ENCODE measurements around the gene TYMS. TPM values are rescaled to one million over a fixed set of nuclear protein-coding genes. Genes with fewer than 3 reads are reported as not detected.

Gene TYMS
- total and polyA plus RNA-seq, 12 donors = 0.32 to 19.2 (median 3.8) TPM; not detected in 1

GRCh38 chr18:706405-706804 is 49.0 kb downstream of the TYMS start:
- TF ChIP-seq POLR2A (IDR thresholded peaks at IDR 0.05) = no peak
- no peak for TF ChIP-seq CTCF (IDR thresholded peaks at IDR 0.05)
- H3K27ac ChIP-seq = no peak overlapping the region

GRCh38 chr18:708096-708495 is 50.6 kb downstream of the TYMS start:
- peaks cover 4 to 7% of the 10 kb centered on the region in 2 donors for H3K4me1 ChIP-seq (replicated peaks in 1 of 2)
- H3K27me3 ChIP-seq = no peaks in the 10 kb centered on the region
- H3K9me3 ChIP-seq (replicated peaks in 1 of 3) = no peaks in the 10 kb centered on the region
- peaks cover 0 to 12% of the 10 kb centered on the region in 2 donors for H3K36me3 ChIP-seq (replicated peaks in 1 of 2)
- TF ChIP-seq POLR2A (IDR thresholded peaks at IDR 0.05) (no peak), CTCF (IDR thresholded peaks at IDR 0.05) (no peak)
- H3K4me3 ChIP-seq = no peak overlapping the region
- WGBS, 4 donors = 92 to 99% (median 97%) methylated on average over 6 to 10 of the region's 10 CpGs
- DNase-seq = no peak
- H3K27ac ChIP-seq = no peak overlapping the region
- intact Hi-C loops (cut with DNase I) = no loop called here

More at GRCh38 chr18:706405-706804, 49.0 kb downstream of the TYMS start:
- Histone ChIP-seq H3K4me1 (replicated peaks in 1 of 2) (peaks cover 6 to 16% of the 10 kb centered on the region in 2 donors), H3K36me3 (replicated peaks in 1 of 2) (peaks cover 0 to 12% of the 10 kb centered on the region in 2 donors), H3K27me3 (no peaks in the 10 kb centered on the region), H3K9me3 (replicated peaks in 1 of 3) (no peaks in the 10 kb centered on the region), H3K4me3 (no peak overlapping the region)
- 85 to 95% (median 93%) methylated on average over 8 of the region's 8 CpGs for WGBS, 4 donors
- intact Hi-C loops (cut with DNase I) = no loop called here
- no peak for DNase-seq

- no peaks in the 10 kb centered on the region for H3K9me3 ChIP-seq (replicated peaks in 1 of 3)
- TF ChIP-seq CTCF (IDR thresholded peaks at IDR 0.05) = no peak
- TF ChIP-seq POLR2A (IDR thresholded peaks at IDR 0.05) = no peak
- WGBS, 4 donors = 82 to 94% (median 90%) methylated on average over 1 of the region's 1 CpG
- no peak for DNase-seq
- no peak overlapping the region for H3K4me3 ChIP-seq
- H3K36me3 ChIP-seq (replicated peaks in 1 of 2) = peaks cover 0 to 9% of the 10 kb centered on the region in 2 donors
- H3K4me1 ChIP-seq (replicated peaks in 1 of 2) = peaks cover 0 to 3% of the 10 kb centered on the region in 2 donors
- no peaks in the 10 kb centered on the region for H3K27me3 ChIP-seq
- no peak overlapping the region for H3K27ac ChIP-seq
- intact Hi-C loops (cut with DNase I) = no loop called here
Observed at GRCh38 chr18:709771-710170, 52.3 kb downstream of the TYMS start.

- H3K4me1 ChIP-seq (replicated peaks in 1 of 2) = peaks cover 0 to 3% of the 10 kb centered on the region in 2 donors
- DNase-seq = no peak
- H3K27ac ChIP-seq = peak overlapping the region in 1 of 5 donors; percentile 92
- TF ChIP-seq CTCF (IDR thresholded peaks at IDR 0.05) (no peak), POLR2A (IDR thresholded peaks at IDR 0.05) (no peak)
- WGBS, 4 donors = 73 to 79% (median 77%) methylated on average over 3 of the region's 3 CpGs
- H3K27me3 ChIP-seq = no peaks in the 10 kb centered on the region
- intact Hi-C loops (cut with DNase I) = no loop called here
- peaks cover 0 to under 1% of the 10 kb centered on the region in 2 donors for H3K36me3 ChIP-seq (replicated peaks in 1 of 2)
- H3K4me3 ChIP-seq = peak overlapping the region in 2 of 4 donors; percentile 55 to 70
- no peaks in the 10 kb centered on the region for H3K9me3 ChIP-seq (replicated peaks in 1 of 3)
Observed at GRCh38 chr18:710418-711300, 53.2 kb downstream of the TYMS start.
